ENCODE data around the gene KCNIP4. TPM values are rescaled to one million over a fixed set of nuclear protein-coding genes. Genes with fewer than 3 reads are reported as not detected.
A peak's percentile ranks its signal among the peaks of the same experiment; 100 is the strongest.

The KCNIP4 gene
- total and polyA plus RNA-seq, 9 of the 15 experiments (the other 6 are each of a cell fraction or from before 2014, with no cell fraction given): 0.25 to 0.41 TPM; not detected in 7

GRCh38 chr4:21005647-21006046 is 942.9 kb downstream of the KCNIP4 start:
- H4K20me1 ChIP-seq (replicated peaks; ENCODE audit: control insufficient read depth, insufficient read depth, low read length): no peaks in the 10 kb centered on the region
- no peaks in the 10 kb centered on the region for H3K36me3 ChIP-seq (ENCODE audit: control insufficient read depth, insufficient read depth, low read length)
- no peak overlapping the region for H3K9ac ChIP-seq (ENCODE audit: insufficient read depth in 1 of 2, low read depth in 2 of 2, low read length in 2 of 2)
- no peaks in the 10 kb centered on the region for H3K9me1 ChIP-seq (ENCODE audit: control insufficient read depth, insufficient read depth, low read length)
- intact Hi-C loops (cut with micrococcal nuclease) (no loop called here), in situ Hi-C loops (cut with MboI) (no loop called here)
- no peak for ATAC-seq
- H3K9me3 ChIP-seq (replicated peaks; ENCODE audit: control insufficient read depth, insufficient read depth, low read depth, low read length): no peaks in the 10 kb centered on the region
- BruUV-seq (replicated peaks): no TSS peak
- TF ChIP-seq NBN (IDR thresholded peaks at IDR 0.05; ENCODE audit: low read depth) (no peak), CEBPB (tag; IDR thresholded peaks at IDR 0.05) (0 out of 2 replicates have a peak, but pooled peaks have one; percentile 43), CEBPG (CRISPR knock-in tag; IDR thresholded peaks at IDR 0.05) (no peak), CEBPG (tag; conservative IDR thresholded peaks at IDR 0.05 in 1 of 2, IDR thresholded peaks at IDR 0.05 in 1 of 2) (peak in 1 of 2 experiments; percentile 76; a peak in 2 of 4 replicates)
- ChIA-PET POLR2A (no interaction called here), CTCF (ENCODE audit: low intra/inter-chr PET ratio) (no interaction called here)
- no peak overlapping the region for H3K27ac ChIP-seq (ENCODE audit: extremely low read depth, low read depth, low read length)
- no peaks in the 10 kb centered on the region for H3K79me2 ChIP-seq (ENCODE audit: control insufficient read depth, insufficient read depth, low read length)
- no peak for DNase-seq (ENCODE audit: extremely low read depth in 1 of 4, low spot score in 3 of 4)
- WGBS (ENCODE audit: insufficient coverage, low coverage, missing lambda C conversion rate): 1% methylated on average over 4 of the region's 4 CpGs
- no peaks in the 10 kb centered on the region for H3K27me3 ChIP-seq (ENCODE audit: control insufficient read depth in 2 of 2, insufficient read depth in 2 of 2, low read length in 2 of 2)
- no peaks in the 10 kb centered on the region for H3K4me1 ChIP-seq (replicated peaks in 1 of 2; ENCODE audit: control insufficient read depth in 2 of 2, insufficient read depth in 2 of 2, low read length in 2 of 2)
- H3K4me2 ChIP-seq (ENCODE audit: insufficient read depth, low read length): no peak overlapping the region
- no peak overlapping the region for H2AFZ ChIP-seq (ENCODE audit: low read depth, low read length)
- FAIRE-seq: no peak
- no peak overlapping the region for H3K4me3 ChIP-seq

- ATAC-seq: no peak
- no peak overlapping the region for H3K9ac ChIP-seq (ENCODE audit: insufficient read depth in 1 of 2, low read depth in 2 of 2, low read length in 2 of 2)
- no TSS peak for BruUV-seq (replicated peaks)
- no peak overlapping the region for H3K4me2 ChIP-seq (ENCODE audit: insufficient read depth, low read length)
- no peaks in the 10 kb centered on the region for H3K4me1 ChIP-seq (replicated peaks in 1 of 2; ENCODE audit: control insufficient read depth in 2 of 2, insufficient read depth in 2 of 2, low read length in 2 of 2)
- intact Hi-C loops (cut with micrococcal nuclease): no loop called here
- WGBS (ENCODE audit: insufficient coverage, low coverage, missing lambda C conversion rate): 0% methylated on average over 4 of the region's 4 CpGs
- in situ Hi-C loops (cut with MboI): no loop called here
- no peaks in the 10 kb centered on the region for H3K27me3 ChIP-seq (ENCODE audit: control insufficient read depth in 2 of 2, insufficient read depth in 2 of 2, low read length in 2 of 2)
- no peak for FAIRE-seq
- H3K9me3 ChIP-seq (replicated peaks; ENCODE audit: control insufficient read depth, insufficient read depth, low read depth, low read length): no peaks in the 10 kb centered on the region
- no peak overlapping the region for H3K27ac ChIP-seq (ENCODE audit: extremely low read depth, low read depth, low read length)
- ChIA-PET CTCF (ENCODE audit: low intra/inter-chr PET ratio) (no interaction called here), POLR2A (no interaction called here)
- H2AFZ ChIP-seq (ENCODE audit: low read depth, low read length): no peak overlapping the region
- H3K79me2 ChIP-seq (ENCODE audit: control insufficient read depth, insufficient read depth, low read length): no peaks in the 10 kb centered on the region
- no peak overlapping the region for H3K4me3 ChIP-seq
- no peaks in the 10 kb centered on the region for H4K20me1 ChIP-seq (replicated peaks; ENCODE audit: control insufficient read depth, insufficient read depth, low read length)
- DNase-seq (ENCODE audit: extremely low read depth in 1 of 4, low spot score in 3 of 4): no peak
- no peaks in the 10 kb centered on the region for H3K9me1 ChIP-seq (ENCODE audit: control insufficient read depth, insufficient read depth, low read length)
- TF ChIP-seq ZNF586 (CRISPR knock-in tag; conservative IDR thresholded peaks at IDR 0.05) (no peak), ZNF77 (CRISPR knock-in tag; IDR thresholded peaks at IDR 0.05) (no peak), CHCHD3 (CRISPR knock-in tag; IDR thresholded peaks at IDR 0.05) (no peak), TFE3 (CRISPR knock-in tag; IDR thresholded peaks at IDR 0.05) (no peak), HMG20A (CRISPR knock-in tag; conservative IDR thresholded peaks at IDR 0.05) (no peak), CEBPB (tag; IDR thresholded peaks at IDR 0.05) (no peak), KDM1A (IDR thresholded peaks at IDR 0.05) (no peak), JUN (IDR thresholded peaks at IDR 0.05; ENCODE audit: borderline replicate concordance, low read depth, low read length) (no peak), JUN (CRISPR knock-in tag; IDR thresholded peaks at IDR 0.05; ENCODE audit: borderline replicate concordance) (no peak), CSDE1 (IDR thresholded peaks at IDR 0.05) (no peak)
- TF ChIP-seq, protein P1, sequence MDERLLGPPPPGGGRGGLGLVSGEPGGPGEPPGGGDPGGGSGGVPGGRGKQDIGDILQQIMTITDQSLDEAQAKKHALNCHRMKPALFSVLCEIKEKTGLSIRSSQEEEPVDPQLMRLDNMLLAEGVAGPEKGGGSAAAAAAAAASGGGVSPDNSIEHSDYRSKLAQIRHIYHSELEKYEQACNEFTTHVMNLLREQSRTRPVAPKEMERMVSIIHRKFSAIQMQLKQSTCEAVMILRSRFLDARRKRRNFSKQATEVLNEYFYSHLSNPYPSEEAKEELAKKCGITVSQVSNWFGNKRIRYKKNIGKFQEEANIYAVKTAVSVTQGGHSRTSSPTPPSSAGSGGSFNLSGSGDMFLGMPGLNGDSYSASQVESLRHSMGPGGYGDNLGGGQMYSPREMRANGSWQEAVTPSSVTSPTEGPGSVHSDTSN (CRISPR knock-in tag; IDR thresholded peaks at IDR 0.05; ENCODE audit: low read depth): no peak
- TF ChIP-seq, protein P1 (tag; conservative IDR thresholded peaks at IDR 0.05; ENCODE audit: low read depth): no peak
- H3K36me3 ChIP-seq (ENCODE audit: control insufficient read depth, insufficient read depth, low read length): no peaks in the 10 kb centered on the region
These were observed 945.6 kb downstream of the KCNIP4 start for GRCh38 chr4:21002976-21003375.
